Measurements from ENCODE around the gene NOVA2. TPM values are rescaled to one million over a fixed set of nuclear protein-coding genes. Genes with fewer than 3 reads are reported as not detected.

NOVA2 gene
- total RNA-seq, 6 donors from 2014 or later: 4.7 to 19.0 (median 13.9) TPM

DNA sequence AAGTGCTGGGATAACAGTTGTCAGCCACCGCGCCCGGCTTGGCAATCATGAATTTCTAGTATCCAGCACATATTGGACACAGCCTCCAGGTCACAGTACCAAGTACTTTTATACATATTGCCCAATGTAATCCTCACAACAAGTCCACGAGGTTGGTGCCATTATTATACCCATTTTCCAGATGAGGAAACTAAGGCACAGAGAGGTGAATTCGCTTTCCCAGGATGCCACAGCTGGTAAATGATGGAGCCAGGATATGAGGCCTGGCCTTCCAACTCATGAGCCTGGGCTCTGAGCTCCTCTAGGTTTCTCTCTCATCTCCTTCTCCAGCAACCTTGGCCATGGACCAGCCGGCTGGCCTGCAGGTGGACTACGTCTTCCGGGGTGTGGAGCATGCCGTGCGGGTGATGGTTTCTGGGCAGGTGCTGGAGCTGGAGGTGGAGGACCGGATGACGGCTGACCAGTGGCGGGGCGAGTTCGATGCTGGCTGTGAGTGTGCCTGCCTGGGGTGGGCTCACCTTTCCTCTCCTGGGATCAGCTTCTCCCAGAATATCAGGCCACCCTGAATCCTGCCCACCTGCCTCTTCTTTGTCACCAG, 29.1 kb upstream of the NOVA2 start:
- peaks cover 0 to 25% (median 4%) of the 10 kb centered on the region in 4 donors for H3K36me3 ChIP-seq
- H3K27ac ChIP-seq: no peak overlapping the region
- no peak for ATAC-seq (ENCODE audit: low FRiP score in 2 of 2)
- no peak overlapping the region for H3K4me3 ChIP-seq
- WGBS, 2 donors: 97 to 100% methylated on average over 5 to 15 of the region's 15 CpGs
- TF ChIP-seq POLR2AphosphoS5 (IDR thresholded peaks at IDR 0.05) (no peak), EP300 (IDR thresholded peaks at IDR 0.05) (no peak), POLR2A (IDR thresholded peaks at IDR 0.05) (no peak)
- TF ChIP-seq, protein P1, sequence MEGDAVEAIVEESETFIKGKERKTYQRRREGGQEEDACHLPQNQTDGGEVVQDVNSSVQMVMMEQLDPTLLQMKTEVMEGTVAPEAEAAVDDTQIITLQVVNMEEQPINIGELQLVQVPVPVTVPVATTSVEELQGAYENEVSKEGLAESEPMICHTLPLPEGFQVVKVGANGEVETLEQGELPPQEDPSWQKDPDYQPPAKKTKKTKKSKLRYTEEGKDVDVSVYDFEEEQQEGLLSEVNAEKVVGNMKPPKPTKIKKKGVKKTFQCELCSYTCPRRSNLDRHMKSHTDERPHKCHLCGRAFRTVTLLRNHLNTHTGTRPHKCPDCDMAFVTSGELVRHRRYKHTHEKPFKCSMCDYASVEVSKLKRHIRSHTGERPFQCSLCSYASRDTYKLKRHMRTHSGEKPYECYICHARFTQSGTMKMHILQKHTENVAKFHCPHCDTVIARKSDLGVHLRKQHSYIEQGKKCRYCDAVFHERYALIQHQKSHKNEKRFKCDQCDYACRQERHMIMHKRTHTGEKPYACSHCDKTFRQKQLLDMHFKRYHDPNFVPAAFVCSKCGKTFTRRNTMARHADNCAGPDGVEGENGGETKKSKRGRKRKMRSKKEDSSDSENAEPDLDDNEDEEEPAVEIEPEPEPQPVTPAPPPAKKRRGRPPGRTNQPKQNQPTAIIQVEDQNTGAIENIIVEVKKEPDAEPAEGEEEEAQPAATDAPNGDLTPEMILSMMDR (IDR thresholded peaks at IDR 0.05): no peak
- no peaks in the 10 kb centered on the region for H3K9me3 ChIP-seq
- H3K27me3 ChIP-seq: no peaks in the 10 kb centered on the region
- H3K4me1 ChIP-seq: peaks cover 12 to 18% (median 16%) of the 10 kb centered on the region in 4 donors
- DNase-seq: no peak

DNA sequence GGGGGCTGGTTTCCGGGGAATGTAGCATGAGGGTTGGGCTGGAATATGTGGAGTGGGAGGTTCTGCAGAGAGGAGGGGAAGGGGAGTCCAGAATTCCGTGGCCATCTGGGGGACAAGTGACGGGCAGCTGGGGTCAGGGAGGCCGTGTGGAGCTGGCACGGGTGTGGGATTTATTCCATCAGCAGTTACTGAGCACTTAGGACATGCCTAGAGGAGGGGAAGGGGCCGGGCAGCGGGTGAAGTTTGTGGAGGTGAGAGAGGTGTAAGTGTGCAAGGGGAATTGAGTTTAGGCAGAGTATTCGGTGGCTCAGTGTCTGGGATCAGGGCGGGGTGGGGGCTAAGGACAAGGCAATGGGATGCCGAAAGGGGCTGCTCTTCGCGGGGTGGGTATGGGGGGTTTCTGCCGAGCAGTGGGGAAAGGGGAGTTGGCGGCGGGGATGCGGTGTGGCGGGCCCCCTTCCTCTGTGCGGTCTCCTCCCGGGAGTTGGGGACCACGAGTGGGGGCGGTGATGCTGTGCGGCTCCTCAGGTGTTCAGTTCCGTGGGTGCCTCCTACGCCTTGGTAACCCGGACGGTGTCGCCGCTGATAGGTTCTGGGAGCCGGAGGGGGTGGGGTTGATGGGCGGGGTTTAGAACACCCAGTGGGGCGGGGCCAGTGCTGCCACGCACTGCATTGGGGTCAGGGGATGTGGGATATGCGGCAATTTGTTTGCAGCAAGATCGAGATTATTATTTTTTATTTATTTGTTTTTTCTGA, 27.0 kb upstream of the NOVA2 start:
- ATAC-seq (ENCODE audit: low FRiP score in 2 of 2): peak; percentile 63 to 70
- WGBS, 2 donors: 5 to 10% methylated on average over 27 to 34 of the region's 34 CpGs
- Histone ChIP-seq H3K4me3 (peak overlapping the region in 3 of 4 donors; percentile 29 to 42 (median 29)), H3K4me1 (peaks cover 20 to 24% (median 22%) of the 10 kb centered on the region in 4 donors), H3K9me3 (no peaks in the 10 kb centered on the region), H3K27ac (no peak overlapping the region), H3K36me3 (peaks cover 0 to 12% (median 0%) of the 10 kb centered on the region in 4 donors), H3K27me3 (no peaks in the 10 kb centered on the region)
- DNase-seq: peak in 1 of 2 donors; percentile 69
- no peak for TF ChIP-seq POLR2A (IDR thresholded peaks at IDR 0.05)
- no peak for TF ChIP-seq POLR2AphosphoS5 (IDR thresholded peaks at IDR 0.05)
- TF ChIP-seq EP300 (IDR thresholded peaks at IDR 0.05): no peak
- TF ChIP-seq, protein P1 (IDR thresholded peaks at IDR 0.05): no peak

DNA sequence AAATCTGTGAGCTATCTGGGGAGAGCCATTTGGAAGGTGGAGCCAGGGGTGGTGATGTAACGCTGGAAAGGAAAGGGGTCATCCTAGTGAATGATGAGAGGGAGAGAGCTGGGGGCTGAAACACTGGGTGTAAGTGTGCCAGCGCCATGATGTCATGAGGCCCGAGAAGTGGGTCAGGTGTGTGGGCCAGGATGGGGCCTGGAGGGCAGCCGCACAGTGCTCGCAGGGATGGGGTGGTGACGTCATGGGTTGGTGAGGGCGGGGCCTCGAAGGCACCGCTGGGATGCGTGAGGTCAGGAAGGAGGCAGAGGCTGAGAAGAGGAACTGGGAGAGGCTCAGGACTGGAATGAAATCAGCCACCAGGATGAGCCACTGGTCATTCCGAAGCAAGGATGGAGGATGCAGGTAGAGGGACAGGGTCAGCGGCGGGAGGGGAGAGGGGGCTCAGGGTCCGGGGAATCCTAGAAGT, 26.0 kb upstream of the NOVA2 start:
- TF ChIP-seq, protein P1 (IDR thresholded peaks at IDR 0.05): no peak
- no peak for TF ChIP-seq POLR2AphosphoS5 (IDR thresholded peaks at IDR 0.05)
- no peak for TF ChIP-seq EP300 (IDR thresholded peaks at IDR 0.05)
- Histone ChIP-seq H3K4me1 (peaks cover 22 to 27% (median 23%) of the 10 kb centered on the region in 4 donors), H3K27ac (no peak overlapping the region), H3K27me3 (no peaks in the 10 kb centered on the region), H3K9me3 (no peaks in the 10 kb centered on the region), H3K36me3 (peaks cover 0 to 12% (median 0%) of the 10 kb centered on the region in 4 donors), H3K4me3 (no peak overlapping the region)
- DNase-seq (no peak), ATAC-seq (ENCODE audit: low FRiP score in 2 of 2) (peak in 1 of 2 donors; percentile 47)
- WGBS, 2 donors: 21 to 27% methylated on average over 14 of the region's 14 CpGs

DNA sequence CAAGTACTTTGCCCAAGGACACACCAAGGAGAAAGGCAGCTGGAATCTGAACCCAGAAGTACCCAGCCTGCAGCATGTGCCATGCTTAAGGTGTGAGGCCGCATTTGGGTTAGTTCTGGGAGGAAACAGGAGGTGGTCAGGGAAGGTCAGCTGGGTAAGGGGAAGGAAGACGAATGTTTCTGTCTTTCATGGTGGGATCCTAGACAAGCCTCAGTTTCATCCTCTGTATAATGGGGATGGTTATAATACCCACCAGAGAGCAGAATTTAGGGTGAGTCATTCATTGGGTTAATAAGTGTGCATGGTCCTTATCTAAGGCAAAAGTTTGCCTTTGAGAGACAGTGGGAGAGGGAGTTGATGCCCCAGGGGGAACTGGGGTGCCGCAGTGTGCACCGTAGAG, 25.2 kb upstream of the NOVA2 start:
- ATAC-seq (ENCODE audit: low FRiP score in 2 of 2): no peak
- Histone ChIP-seq H3K4me1 (peaks cover 25 to 32% (median 27%) of the 10 kb centered on the region in 4 donors), H3K27me3 (no peaks in the 10 kb centered on the region), H3K27ac (no peak overlapping the region), H3K36me3 (peaks cover 0 to 12% (median 0%) of the 10 kb centered on the region in 4 donors), H3K4me3 (no peak overlapping the region), H3K9me3 (no peaks in the 10 kb centered on the region)
- no peak for DNase-seq
- no peak for TF ChIP-seq POLR2AphosphoS5 (IDR thresholded peaks at IDR 0.05)
- WGBS, 2 donors: 87 to 92% methylated on average over 4 of the region's 4 CpGs

DNA sequence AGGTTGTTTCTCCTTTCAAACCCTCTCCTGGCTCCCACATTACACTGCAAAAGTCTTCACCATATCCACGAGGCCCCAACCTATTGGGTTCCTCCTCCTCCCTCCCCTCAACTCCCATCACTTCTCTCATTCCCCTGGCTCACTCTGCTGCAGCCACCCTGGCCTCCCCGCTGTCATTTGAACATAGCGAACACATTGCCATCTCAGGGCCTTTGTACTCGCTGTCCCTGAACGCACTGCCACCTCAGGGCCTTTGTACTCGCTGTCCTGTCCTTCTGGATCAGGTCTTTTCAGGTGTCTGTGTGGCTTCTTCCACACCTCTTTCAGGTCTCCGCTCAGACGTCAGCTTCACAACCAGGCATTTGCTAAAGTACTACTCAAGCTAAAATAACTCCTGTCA, 23.3 kb upstream of the NOVA2 start:
- Histone ChIP-seq H3K4me3 (no peak overlapping the region), H3K27ac (no peak overlapping the region), H3K4me1 (peaks cover 25 to 32% (median 27%) of the 10 kb centered on the region in 4 donors), H3K36me3 (peaks cover 0 to 6% (median 0%) of the 10 kb centered on the region in 4 donors), H3K9me3 (no peaks in the 10 kb centered on the region), H3K27me3 (no peaks in the 10 kb centered on the region)
- no peak for TF ChIP-seq EP300 (IDR thresholded peaks at IDR 0.05)
- TF ChIP-seq, protein P1 (IDR thresholded peaks at IDR 0.05): no peak
- no peak for TF ChIP-seq POLR2AphosphoS5 (IDR thresholded peaks at IDR 0.05)
- TF ChIP-seq POLR2A (IDR thresholded peaks at IDR 0.05): no peak
- WGBS, 2 donors: 80 to 83% methylated on average over 8 of the region's 8 CpGs
- no peak for DNase-seq
- no peak for ATAC-seq (ENCODE audit: low FRiP score in 2 of 2)
